ENCODE measurements around the gene IFNA6.

Gene IFNA6

GRCh38 chr9:21348430-21348970 lies 2.2 kb downstream of the IFNA6 start:
- DNase-seq (ENCODE audit: low spot score), result no peak
- no peak for TF ChIP-seq CTCF (IDR thresholded peaks at IDR 0.05)
- no peak overlapping the region for H3K4me3 ChIP-seq
- no peak overlapping the region for H3K27ac ChIP-seq

GRCh38 chr9:21340735-21341134 lies 10.0 kb downstream of the IFNA6 start:
- DNase-seq (ENCODE audit: low spot score), result no peak
- Histone ChIP-seq H3K27ac (no peak overlapping the region), H3K4me3 (no peak overlapping the region)
- TF ChIP-seq CTCF (IDR thresholded peaks at IDR 0.05), result no peak

- TF ChIP-seq CTCF (IDR thresholded peaks at IDR 0.05), result no peak
- no peak for DNase-seq (ENCODE audit: low spot score)
- Histone ChIP-seq H3K27ac (no peak overlapping the region), H3K4me3 (no peak overlapping the region)
Measured at GRCh38 chr9:21336457-21336856, 14.2 kb downstream of the IFNA6 start.

- TF ChIP-seq CTCF (IDR thresholded peaks at IDR 0.05), result no peak
- Histone ChIP-seq H3K27ac (peak within 1 kb of the TSS; percentile 89 to 92), H3K4me3 (peak within 1 kb of the TSS; percentile 79)
- peak; percentile 93 for DNase-seq (ENCODE audit: low spot score)
Measured at GRCh38 chr9:21334701-21335632, 15.7 kb downstream of the IFNA6 start, which contains the start of gene KLHL9. Gene KLHL9, minus strand, starts transcription at chr9:21335404. Its CDS starts 545 bp downstream, at chr9:21334859.

- H3K4me3 ChIP-seq, result peak overlapping the region; percentile 79
- no peak for DNase-seq (ENCODE audit: low spot score)
- TF ChIP-seq CTCF (IDR thresholded peaks at IDR 0.05), result no peak
Measured at GRCh38 chr9:21333226-21333625, 17.5 kb downstream of the IFNA6 start.

GRCh38 chr9:21331676-21332402 lies 18.8 kb downstream of the IFNA6 start:
- TF ChIP-seq CTCF (IDR thresholded peaks at IDR 0.05), result no peak
- DNase-seq (ENCODE audit: low spot score), result no peak
- no peak overlapping the region for H3K27ac ChIP-seq
- H3K4me3 ChIP-seq, result peak overlapping the region; percentile 4

More at GRCh38 chr9:21333226-21333625, 17.5 kb downstream of the IFNA6 start:
- no peak overlapping the region for H3K27ac ChIP-seq

All from coronary artery (tissue), 2 donors.